Activated B cell treated with CpG ODN at 0.5 μM for 24 hours (primary cell): ENCODE data around the gene DCAF12. TPM values are rescaled to one million over a fixed set of nuclear protein-coding genes. Genes with fewer than 3 reads are reported as not detected.

ENCODE experiments used
- ATAC-seq: fragments of 200-7000 bp; cut with Tn5 transposase; one replicate; pipeline ENCODE4 v1.10.0; 2021; ENCODE audit warnings: low read depth, mild to moderate bottlenecking, moderate library complexity
- CTCF ChIA-PET: fragments of 350-600 bp; sonication (Branson Sonifier 250); formaldehyde crosslinking; loops from one replicate; lab custom pipeline; 2021; ENCODE audit warnings: antibody characterized with exemption; lab: Charles Lee
- POLR2A ChIA-PET: fragments of 350-600 bp; sonication (Branson Sonifier 250); formaldehyde crosslinking; loops from one replicate; lab custom pipeline; 2021; ENCODE audit warnings: antibody characterized with exemption; lab: Charles Lee
- DNase-seq: peaks from one replicate; pipeline ENCODE4 v3.0.0; 2022
- H3K27ac Mint-ChIP-seq: one replicate; pipeline ENCODE4 v1.8.0; 2020; ENCODE audit warnings: mixed read lengths
- H3K27me3 Mint-ChIP-seq: one replicate; pipeline ENCODE4 v1.8.0; 2021; ENCODE audit warnings: mixed read lengths
- H3K36me3 Mint-ChIP-seq: one replicate; pipeline ENCODE4 v1.8.0; 2021; ENCODE audit warnings: low read depth, mixed read lengths
- H3K4me1 Mint-ChIP-seq: one replicate; pipeline ENCODE4 v1.8.0; 2021; ENCODE audit warnings: mixed read lengths
- H3K4me3 Mint-ChIP-seq: one replicate; pipeline ENCODE4 v1.8.0; 2020; ENCODE audit warnings: mild to moderate bottlenecking, mixed read lengths
- H3K9me3 Mint-ChIP-seq: one replicate; pipeline ENCODE4 v1.8.0; 2020; ENCODE audit warnings: mixed read lengths
- CTCF ChIP-seq: fragments of 200-600 bp; IDR thresholded peaks from one replicate; pipeline ENCODE4 v1.8.0; 2022; ENCODE audit warnings: antibody characterized with exemption, mild to moderate bottlenecking
- intact Hi-C: fragments of 100-400 bp; cut with micrococcal nuclease; formaldehyde crosslinking; loops from one replicate; pipeline ENCODE4 v1.15.1; 2024
- total RNA-seq: library from RNA; stranded (reverse); gene quantifications from 2 replicates; pipeline ENCODE4 v1.2.3, GENCODE V29; 2022

Gene DCAF12
- total RNA-seq, 1 donor from 2014 or later: 3.8 TPM

GRCh38 chr9:34154057-34154456 is 27.6 kb upstream of the DCAF12 start:
- Mint-ChIP-seq H3K27me3 (peaks cover 32% of the 10 kb centered on the region), H3K36me3 (no peaks in the 10 kb centered on the region), H3K9me3 (no peaks in the 10 kb centered on the region), H3K27ac (no peak overlapping the region), H3K4me1 (no peaks in the 10 kb centered on the region), H3K4me3 (no peak overlapping the region)
- intact Hi-C loops: no loop called here
- ChIA-PET CTCF (no interaction called here), POLR2A (interaction anchor here (0.6 kb wide), 1 partner anchor 63 kb away, joined by 7 read pairs; no protein-coding TSS in a partner anchor)
- ATAC-seq (no peak), DNase-seq (no peak)
- TF ChIP-seq CTCF: no peak

DNA sequence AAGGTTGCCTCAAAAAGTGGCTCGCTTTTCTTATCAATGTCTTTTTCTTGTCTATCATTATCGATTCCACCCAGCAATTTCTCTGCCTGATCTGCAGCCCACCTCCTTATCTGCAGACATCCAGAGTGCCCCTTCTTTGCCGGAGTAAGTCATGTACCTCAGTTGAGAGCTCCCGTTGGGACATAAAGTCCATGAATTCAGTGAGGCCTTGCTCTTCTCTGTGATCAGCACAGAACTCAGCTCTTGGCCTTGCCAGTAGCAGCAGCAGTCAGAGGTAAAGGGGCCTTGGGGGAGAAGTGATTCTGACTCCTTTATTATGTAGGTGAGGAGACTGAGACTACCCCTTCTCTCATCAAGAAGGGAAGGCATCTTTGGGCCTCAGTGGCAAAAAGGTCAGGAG is 24.9 kb upstream of the DCAF12 start:
- H3K36me3 Mint-ChIP-seq: no peaks in the 10 kb centered on the region
- POLR2A ChIA-PET: no interaction called here
- CTCF ChIA-PET: no interaction called here
- H3K4me3 Mint-ChIP-seq: no peak overlapping the region
- ATAC-seq: no peak
- H3K9me3 Mint-ChIP-seq: no peaks in the 10 kb centered on the region
- H3K4me1 Mint-ChIP-seq: no peaks in the 10 kb centered on the region
- DNase-seq: no peak
- TF ChIP-seq CTCF: no peak
- H3K27me3 Mint-ChIP-seq: peaks cover 46% of the 10 kb centered on the region
- no peak overlapping the region for H3K27ac Mint-ChIP-seq
- intact Hi-C loops: no loop called here

GRCh38 chr9:34145165-34145564 is 18.7 kb upstream of the DCAF12 start:
- no peaks in the 10 kb centered on the region for H3K4me1 Mint-ChIP-seq
- no peak overlapping the region for H3K4me3 Mint-ChIP-seq
- ChIA-PET CTCF (no interaction called here), POLR2A (no interaction called here)
- H3K27me3 Mint-ChIP-seq: peaks cover 48% of the 10 kb centered on the region
- H3K27ac Mint-ChIP-seq: no peak overlapping the region
- no peak for ATAC-seq
- intact Hi-C loops: no loop called here
- no peak for TF ChIP-seq CTCF
- no peaks in the 10 kb centered on the region for H3K36me3 Mint-ChIP-seq
- no peaks in the 10 kb centered on the region for H3K9me3 Mint-ChIP-seq
- no peak for DNase-seq

DNA sequence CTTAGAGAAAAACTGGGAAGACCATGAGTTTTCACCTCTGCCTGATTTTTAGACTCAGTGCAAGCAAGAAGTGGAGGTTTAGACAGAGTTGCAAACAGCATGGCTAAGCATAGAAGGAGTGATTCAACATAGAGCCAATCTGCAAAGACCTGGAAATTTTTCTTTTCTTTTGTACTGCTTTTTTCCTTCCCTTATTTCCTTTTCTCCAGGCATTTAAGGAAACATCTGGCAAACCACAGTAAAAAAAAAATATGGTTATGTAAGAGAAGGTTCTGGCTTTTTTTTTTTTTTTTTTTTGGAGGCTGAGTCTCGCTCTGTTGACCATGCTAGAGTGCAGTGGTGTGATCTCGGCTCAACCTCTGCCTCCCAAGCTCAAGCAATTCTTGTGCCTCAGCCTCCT is 16.6 kb upstream of the DCAF12 start:
- no peaks in the 10 kb centered on the region for H3K4me1 Mint-ChIP-seq
- intact Hi-C loops: no loop called here
- ATAC-seq (no peak), DNase-seq (no peak)
- no peaks in the 10 kb centered on the region for H3K9me3 Mint-ChIP-seq
- no peak for TF ChIP-seq CTCF
- no peak overlapping the region for H3K4me3 Mint-ChIP-seq
- peaks cover 46% of the 10 kb centered on the region for H3K27me3 Mint-ChIP-seq
- CTCF ChIA-PET: no interaction called here
- POLR2A ChIA-PET: no interaction called here
- H3K27ac Mint-ChIP-seq: no peak overlapping the region
- no peaks in the 10 kb centered on the region for H3K36me3 Mint-ChIP-seq

DNA sequence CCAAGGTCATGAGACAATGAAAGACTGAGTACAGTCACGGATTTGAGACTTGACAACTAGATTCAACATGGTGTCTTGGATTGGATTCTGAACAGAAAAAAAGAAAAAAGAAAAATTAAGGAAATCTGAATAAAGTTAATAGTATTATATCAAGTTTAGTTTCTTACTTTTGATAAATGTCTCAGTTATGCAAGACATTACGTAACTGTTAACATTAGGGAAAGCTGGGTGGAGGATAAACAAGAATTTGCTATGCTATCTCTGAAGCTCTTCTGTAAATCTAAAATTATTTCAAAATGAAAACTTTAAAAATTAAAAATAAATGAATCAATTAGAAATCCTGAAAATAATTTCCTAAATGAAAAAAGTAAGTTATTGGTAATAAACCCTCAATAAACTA is 14.4 kb upstream of the DCAF12 start:
- ChIA-PET POLR2A (no interaction called here), CTCF (no interaction called here)
- H3K4me1 Mint-ChIP-seq: no peaks in the 10 kb centered on the region
- no peak for DNase-seq
- intact Hi-C loops: no loop called here
- peaks cover 2% of the 10 kb centered on the region for H3K9me3 Mint-ChIP-seq
- ATAC-seq: no peak
- H3K4me3 Mint-ChIP-seq: no peak overlapping the region
- H3K27ac Mint-ChIP-seq: no peak overlapping the region
- TF ChIP-seq CTCF: no peak
- H3K27me3 Mint-ChIP-seq: peaks cover 32% of the 10 kb centered on the region
- H3K36me3 Mint-ChIP-seq: no peaks in the 10 kb centered on the region
